Stimulated activated CD8-positive, alpha-beta memory T cell treated with anti-CD3 and anti-CD28 coated beads, Interleukin-4, amount 100 ng/mL, for 1 hour (primary cell): ENCODE data around the gene TYW5.

Source experiments
- DNase-seq, 2 donors: peaks; one replicate each; pipeline ENCODE4 v3.0.0-alpha.2; 2020; ENCODE audit warnings: low read depth in 2 of 2, low spot score in 1 of 2

Gene TYW5

DNA sequence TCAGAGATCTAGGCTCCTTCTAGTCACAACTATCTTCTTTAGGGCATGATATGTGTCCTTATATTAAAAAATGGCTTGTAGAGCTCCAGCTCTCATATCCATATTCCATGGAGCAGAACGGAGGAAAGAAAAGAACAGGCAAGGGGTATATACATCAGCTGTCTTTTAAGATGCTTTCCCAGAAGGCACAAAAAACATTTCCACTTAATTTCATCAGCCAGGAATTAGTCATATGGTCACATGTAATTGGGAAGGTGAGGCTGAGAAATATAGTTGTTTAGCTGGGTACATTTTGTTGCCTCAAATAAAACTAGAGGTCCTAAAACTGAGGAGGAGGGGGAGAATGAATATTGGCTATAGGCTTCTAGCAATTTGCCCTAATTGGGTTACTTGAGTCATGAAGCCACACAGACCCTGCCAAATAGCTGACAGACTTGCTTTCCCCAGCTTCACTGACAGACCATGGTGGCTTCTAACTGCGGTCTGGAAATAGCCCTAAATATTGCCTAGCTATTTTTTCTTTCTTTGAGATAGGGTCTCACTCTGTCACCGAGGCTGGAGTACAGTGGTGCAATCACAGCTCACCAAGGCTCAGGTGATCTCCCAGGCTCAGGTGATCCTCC lies 20.1 kb upstream of the TYW5 start:
- DNase-seq, result no peak

GRCh38 chr2:199973703-199974102 lies 18.4 kb upstream of the TYW5 start:
- no peak for DNase-seq

DNA sequence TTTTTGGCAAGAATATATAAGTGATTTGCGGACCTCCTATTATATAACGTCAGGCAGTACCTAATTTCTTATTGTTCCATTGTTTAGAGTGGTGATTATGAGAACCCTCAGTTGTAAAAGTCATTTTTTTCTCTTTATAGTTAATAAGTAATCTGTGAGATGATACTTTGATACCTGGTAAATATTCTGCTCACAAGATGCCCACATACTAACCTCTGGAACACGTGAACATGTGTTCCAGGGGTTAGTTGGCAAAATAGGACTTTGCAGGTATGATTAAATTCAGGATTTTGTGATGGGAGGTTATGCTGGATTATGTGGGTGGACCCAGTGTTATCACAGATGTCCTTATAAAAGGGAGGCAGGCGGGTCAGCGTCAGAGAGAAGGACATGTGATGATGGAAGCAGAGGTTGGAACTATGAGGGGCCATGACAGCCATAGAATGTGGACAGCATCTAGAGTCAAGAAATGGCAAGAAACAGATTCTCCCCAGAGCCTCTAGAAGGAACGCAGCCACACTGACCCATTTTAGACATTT lies 16.9 kb upstream of the TYW5 start:
- no peak for DNase-seq

DNA sequence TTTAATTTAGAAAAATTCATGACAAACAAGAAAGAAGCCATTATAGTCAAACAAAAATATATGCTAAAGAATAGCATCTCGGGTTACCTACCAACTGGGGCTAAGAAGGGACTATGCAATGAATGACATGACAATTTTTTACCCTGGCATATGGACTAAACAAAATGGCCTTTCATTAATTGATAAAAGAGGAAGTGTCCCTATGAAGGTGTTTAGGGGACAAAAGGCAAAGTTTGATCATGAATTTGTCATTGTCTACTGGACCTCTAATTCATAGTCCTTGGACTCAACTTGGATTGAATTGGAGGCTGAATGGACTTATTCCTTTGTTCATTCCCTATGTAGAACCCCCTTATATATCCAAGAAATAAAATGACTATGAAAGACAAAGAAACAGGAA lies 12.8 kb upstream of the TYW5 start:
- no peak for DNase-seq

- DNase-seq, result no peak
Observed at GRCh38 chr2:199966976-199967375, 11.7 kb upstream of the TYW5 start.

DNA sequence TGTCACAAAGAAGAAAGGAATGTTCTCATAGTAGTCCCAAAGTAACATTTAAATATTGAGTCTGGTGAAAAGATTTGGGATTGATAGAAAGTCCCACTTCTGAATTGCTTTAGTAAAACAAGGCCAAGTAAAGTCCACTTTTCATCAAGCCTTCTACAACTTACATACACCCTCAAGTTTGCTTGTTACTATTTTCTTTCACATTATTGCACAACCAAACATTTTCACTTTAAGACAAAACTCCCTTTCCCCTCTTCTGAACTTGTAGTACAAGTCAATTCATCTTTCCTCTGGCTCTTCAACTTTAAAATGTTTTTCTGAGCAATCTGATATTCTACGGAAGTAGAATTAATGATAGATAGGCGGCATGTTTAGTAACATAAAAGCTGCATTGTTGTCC lies 11.1 kb upstream of the TYW5 start:
- no peak for DNase-seq

DNA sequence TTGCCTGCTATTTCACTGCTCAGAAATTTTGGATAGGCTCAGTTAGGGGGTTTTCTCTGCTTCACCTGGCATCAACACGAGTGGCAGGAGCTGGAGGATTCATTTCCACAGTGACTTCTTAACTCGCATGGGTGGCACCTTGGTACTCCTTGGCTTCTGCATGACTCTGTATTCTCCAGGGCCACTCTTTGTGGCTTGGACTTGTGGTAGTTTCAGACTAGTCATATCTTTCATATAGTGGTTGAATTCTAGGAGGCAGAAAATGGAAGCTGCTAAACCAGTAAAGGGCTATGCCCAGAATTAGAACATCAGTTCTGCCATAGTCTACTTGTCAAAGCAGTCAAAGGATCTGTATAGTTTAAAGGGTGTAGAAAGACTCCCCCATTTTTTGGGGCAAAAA lies 6.9 kb upstream of the TYW5 start:
- DNase-seq, result no peak

DNA sequence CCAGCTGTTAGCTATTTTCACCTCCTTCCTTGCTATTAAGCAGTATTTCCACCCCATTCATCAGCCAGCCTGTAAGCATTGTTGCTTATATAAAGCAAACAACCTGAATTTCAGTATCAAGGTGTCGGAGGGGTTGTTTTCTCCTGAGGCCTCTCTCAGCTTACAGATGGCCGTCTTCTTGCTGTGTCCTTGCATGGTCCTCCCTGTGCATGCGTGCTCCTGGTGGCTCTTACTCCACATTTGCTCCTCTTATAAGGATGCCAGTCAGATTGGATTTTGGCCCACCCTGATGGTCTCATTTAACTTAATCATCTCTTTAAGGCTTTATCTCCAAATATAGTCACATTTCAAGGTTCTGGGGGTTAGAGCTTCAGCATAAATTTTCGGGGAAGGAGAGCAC lies 2.7 kb upstream of the TYW5 start:
- DNase-seq, result no peak

DNA sequence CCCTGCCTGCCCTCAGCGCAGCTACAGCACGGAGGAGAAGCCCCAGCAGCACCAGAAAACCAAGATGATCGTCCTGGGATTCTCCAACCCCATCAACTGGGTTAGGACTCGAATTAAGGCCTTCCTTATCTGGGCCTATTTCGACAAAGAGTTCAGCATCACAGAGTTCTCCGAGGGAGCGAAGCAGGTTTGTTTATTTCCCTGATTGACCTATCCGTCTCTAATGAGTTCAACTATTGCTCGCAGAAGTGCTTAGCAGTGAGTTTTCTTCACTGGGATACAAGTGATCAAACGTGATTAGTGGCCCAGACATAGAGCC lies 730 bp upstream of the TYW5 start:
- DNase-seq, result no peak

DNA sequence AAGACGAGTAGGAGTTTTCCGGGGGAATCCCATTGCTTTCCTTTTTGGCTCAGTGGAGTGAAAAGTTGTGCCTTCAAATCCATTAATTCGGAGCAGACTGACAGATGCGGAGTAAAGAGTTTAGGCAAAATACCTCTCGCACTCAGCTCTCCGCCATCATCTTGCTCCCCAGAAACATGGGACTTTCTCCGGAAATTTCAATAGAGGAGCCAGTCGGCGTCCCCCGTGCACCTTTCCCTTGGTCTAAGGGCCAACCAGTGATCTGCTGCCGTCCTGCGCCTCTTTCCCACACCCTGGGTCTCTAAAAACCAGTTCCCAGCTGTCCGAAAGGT lies 318 bp downstream of the TYW5 start:
- DNase-seq, result no peak

DNA sequence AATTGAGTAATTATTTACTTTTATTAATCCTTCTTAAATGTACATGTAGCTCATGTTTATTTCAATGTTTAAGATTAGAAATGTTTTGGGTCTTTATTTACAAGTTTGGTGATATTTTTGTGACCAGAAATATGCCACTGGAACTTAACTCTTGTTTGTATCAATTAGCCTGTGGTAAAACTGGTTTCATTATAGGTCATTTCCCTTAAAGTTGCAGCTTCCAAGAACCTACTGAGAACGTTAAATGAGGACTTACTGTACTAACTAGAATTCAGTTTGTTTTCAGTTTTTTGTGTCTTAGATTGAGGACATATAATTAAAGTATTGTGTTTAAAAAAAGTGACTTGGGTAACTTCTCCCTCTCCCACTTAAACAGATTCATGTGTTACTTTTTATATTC lies 4.3 kb downstream of the TYW5 start:
- no peak for DNase-seq

DNA sequence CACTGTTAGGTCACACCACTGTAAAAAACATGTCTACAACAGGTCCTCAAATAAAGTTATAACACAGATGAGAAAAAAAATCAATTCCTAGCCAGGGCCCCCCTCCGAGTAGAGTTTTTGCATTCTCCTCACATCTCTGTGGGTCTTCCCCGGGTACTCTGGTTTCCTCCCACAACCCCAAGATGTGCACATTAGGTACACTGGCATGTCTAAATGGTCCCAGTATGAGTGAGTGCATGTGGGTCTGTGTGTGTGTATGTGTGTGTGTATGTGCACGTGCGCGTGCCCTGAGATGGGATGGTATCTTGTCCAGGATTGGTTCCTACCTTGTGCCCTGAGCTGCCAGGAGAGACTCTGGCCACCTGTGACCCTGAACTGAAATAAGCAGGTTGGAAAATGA lies 4.9 kb downstream of the TYW5 start:
- no peak for DNase-seq

DNA sequence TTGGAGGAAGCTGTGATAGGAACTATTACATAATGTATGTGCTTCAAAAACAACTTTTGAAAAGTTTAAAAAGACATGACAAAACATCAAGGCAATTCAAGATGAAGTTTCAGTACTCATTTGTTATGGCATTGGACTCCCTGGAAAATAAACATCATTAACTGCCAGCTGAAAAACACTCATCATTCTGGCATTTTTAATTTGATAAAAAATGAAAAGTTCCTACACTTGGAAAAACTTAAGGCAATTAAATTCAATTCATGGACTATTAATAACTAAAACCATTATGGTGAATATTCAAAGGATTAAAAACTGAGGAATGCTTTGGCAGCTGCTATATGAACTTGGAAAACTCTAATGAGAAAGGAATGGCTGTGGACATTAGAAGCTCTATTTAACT lies 8.5 kb downstream of the TYW5 start:
- DNase-seq, result no peak

GRCh38 chr2:199946196-199946595 lies 9.1 kb downstream of the TYW5 start:
- DNase-seq, result no peak

DNA sequence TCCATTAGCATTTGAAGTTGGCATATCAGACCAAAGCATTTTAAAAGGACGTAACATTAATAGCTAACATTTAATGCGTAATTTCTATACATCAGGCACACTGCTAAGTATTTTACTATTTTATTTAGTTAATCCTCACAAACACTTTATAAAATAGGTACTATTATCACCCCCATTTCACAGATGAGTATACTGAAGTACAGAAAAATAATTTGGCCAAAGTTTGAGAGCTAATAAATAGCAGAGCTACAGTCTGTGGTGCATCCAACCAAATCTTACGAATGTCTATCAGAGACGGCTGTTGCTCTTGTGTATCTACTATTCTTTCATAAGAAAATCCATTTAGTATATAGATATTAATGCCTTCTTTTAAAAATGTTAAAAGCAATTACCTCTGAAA lies 11.9 kb downstream of the TYW5 start:
- no peak for DNase-seq

GRCh38 chr2:199940373-199940772 lies 14.9 kb downstream of the TYW5 start:
- no peak for DNase-seq

- DNase-seq, result no peak
Observed at GRCh38 chr2:199936554-199936953, 18.7 kb downstream of the TYW5 start.

- no peak for DNase-seq
Observed at GRCh38 chr2:199933466-199933865, 21.8 kb downstream of the TYW5 start.

GRCh38 chr2:199932312-199932855 lies 22.9 kb downstream of the TYW5 start:
- DNase-seq, result no peak

DNA sequence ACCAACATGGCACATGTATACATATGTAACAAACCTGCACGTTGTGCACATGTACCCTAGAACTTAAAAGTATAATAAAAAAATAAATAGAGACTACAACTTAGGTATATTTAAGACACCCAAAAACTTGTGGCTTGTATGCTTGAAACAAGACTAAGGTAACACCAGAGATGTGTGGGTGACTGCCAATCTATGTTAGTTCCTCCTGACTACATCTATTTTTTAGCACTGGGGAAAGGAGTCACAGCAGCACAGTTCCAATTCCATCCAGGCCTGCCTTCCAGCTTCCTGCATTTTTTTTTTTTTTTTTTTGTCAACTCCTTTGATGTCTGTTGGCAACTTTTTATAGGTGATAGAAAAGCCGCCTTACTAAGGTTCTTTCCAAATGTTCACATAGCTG lies 26.0 kb downstream of the TYW5 start:
- no peak for DNase-seq

GRCh38 chr2:199928626-199929025 lies 26.7 kb downstream of the TYW5 start:
- DNase-seq, result no peak

DNA sequence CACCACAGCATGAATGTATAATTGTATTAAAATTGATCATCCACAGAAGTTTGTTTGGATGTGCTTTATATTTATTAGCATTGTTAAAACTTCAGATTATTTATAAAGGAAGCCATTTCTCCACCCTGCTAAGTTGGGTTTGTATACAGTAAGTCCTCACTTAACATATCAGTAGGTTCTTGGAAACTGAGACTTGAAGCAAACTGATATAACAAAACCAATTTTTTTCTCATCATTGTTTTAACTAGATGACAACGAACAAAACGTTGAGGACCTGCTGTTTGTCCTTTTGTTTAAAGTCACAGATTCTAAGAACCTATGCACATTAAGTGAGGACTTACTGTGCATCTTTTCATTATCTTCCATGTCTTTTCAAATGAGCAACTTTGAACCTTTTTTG lies 27.1 kb downstream of the TYW5 start:
- no peak for DNase-seq

DNA sequence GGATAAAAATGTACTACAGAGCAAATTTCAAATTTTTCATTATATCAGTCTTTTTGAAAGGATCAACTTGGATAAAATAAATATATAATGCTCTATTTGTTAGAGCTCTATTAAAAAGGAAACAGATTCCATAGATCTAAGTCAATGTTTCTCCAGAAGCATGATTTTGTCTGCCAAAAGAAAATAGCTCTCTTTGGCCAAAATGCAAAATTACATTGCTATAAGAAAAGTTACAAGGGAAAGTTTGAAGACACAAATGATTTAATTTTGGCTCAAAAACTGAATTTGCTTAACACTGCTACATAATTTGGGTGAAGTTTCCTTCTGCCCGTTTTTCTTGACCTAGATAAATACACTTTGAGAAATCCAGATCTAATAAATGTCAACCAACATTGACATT lies 28.5 kb downstream of the TYW5 start:
- DNase-seq, result no peak

GRCh38 chr2:199923924-199924323 lies 31.4 kb downstream of the TYW5 start:
- DNase-seq, result no peak
